IPS DF 6.9 (cell line): ENCODE data around the gene KIRREL3.
A peak's percentile ranks its signal among the peaks of the same experiment; 100 is the strongest.

Experiments used
- DNase-seq: peaks from one replicate; pipeline ENCODE4 v3.0.0-alpha.2; 2013; ENCODE audit warnings: low read depth, low spot score
- H3K27ac ChIP-seq: one replicate; pipeline ENCODE4 v1.5.1; 2013; ENCODE audit warnings: low read length, control low read depth
- H3K27me3 ChIP-seq: 2 replicates; pipeline ENCODE4 v1.6.1; 2013; ENCODE audit warnings: mild to moderate bottlenecking, low read length; ENCODE audit not compliant: control insufficient read depth, insufficient read depth
- H3K36me3 ChIP-seq: 2 replicates; pipeline ENCODE4 v1.6.1; 2013; ENCODE audit warnings: low read length; ENCODE audit not compliant: control insufficient read depth, insufficient read depth
- H3K4me1 ChIP-seq: 2 replicates; pipeline ENCODE4 v1.6.1; 2013; ENCODE audit warnings: low read length; ENCODE audit not compliant: control insufficient read depth, insufficient read depth
- H3K4me3 ChIP-seq: 2 replicates; pipeline ENCODE4 v1.5.1; 2013; ENCODE audit warnings: mild to moderate bottlenecking, low read length
- H3K9me3 ChIP-seq: 2 replicates; pipeline ENCODE4 v1.6.1; 2013; ENCODE audit warnings: low read length, inconsistent platforms; ENCODE audit not compliant: control insufficient read depth, insufficient read depth
- WGBS: extraction: QIAGEN DNeasy Blood & Tissue Kit; methylation state at CpG from one replicate; pipeline ENCODE4 v1.1.7; 2013; ENCODE audit warnings: mixed read lengths, missing lambda C conversion rate; ENCODE audit not compliant: insufficient read length, insufficient coverage; 5-methylcytosine and 5-hydroxymethylcytosine counted together

Gene KIRREL3

GRCh38 chr11:126496576-126497337 lies 503.8 kb downstream of the KIRREL3 start:
- Histone ChIP-seq H3K36me3 (no peaks in the 10 kb centered on the region), H3K4me3 (no peak overlapping the region), H3K27me3 (no peaks in the 10 kb centered on the region), H3K9me3 (no peaks in the 10 kb centered on the region), H3K4me1 (peaks cover 12% of the 10 kb centered on the region), H3K27ac (no peak overlapping the region)
- no peak for DNase-seq
- WGBS: 100% methylated on average over 3 of the region's 8 CpGs

- H3K4me1 ChIP-seq: peaks cover 9% of the 10 kb centered on the region
- DNase-seq: no peak
- no peaks in the 10 kb centered on the region for H3K9me3 ChIP-seq
- no peaks in the 10 kb centered on the region for H3K27me3 ChIP-seq
- H3K36me3 ChIP-seq: no peaks in the 10 kb centered on the region
- H3K4me3 ChIP-seq: no peak overlapping the region
- no CpG with 5 or more reads among the region's 13 CpGs for WGBS
- H3K27ac ChIP-seq: no peak overlapping the region
Measured at GRCh38 chr11:126495281-126496220, 505.0 kb downstream of the KIRREL3 start.

- DNase-seq: no peak
- no CpG with 5 or more reads among the region's 10 CpGs for WGBS
Measured at GRCh38 chr11:126494831-126495230, 505.7 kb downstream of the KIRREL3 start.

GRCh38 chr11:126492331-126493082 lies 508.1 kb downstream of the KIRREL3 start:
- WGBS: no CpG with 5 or more reads among the region's 13 CpGs

More at GRCh38 chr11:126494831-126495230, 505.7 kb downstream of the KIRREL3 start:
- H3K9me3 ChIP-seq: no peaks in the 10 kb centered on the region
- H3K27ac ChIP-seq: no peak overlapping the region
- H3K4me3 ChIP-seq: no peak overlapping the region
- H3K36me3 ChIP-seq: no peaks in the 10 kb centered on the region
- no peaks in the 10 kb centered on the region for H3K27me3 ChIP-seq
- peaks cover 7% of the 10 kb centered on the region for H3K4me1 ChIP-seq

GRCh38 chr11:126491092-126491491 lies 509.5 kb downstream of the KIRREL3 start:
- peak; percentile 13 for DNase-seq
- H3K27ac ChIP-seq: no peak overlapping the region
- no peak overlapping the region for H3K4me3 ChIP-seq
- no peaks in the 10 kb centered on the region for H3K9me3 ChIP-seq
- no CpG with 5 or more reads among the region's 13 CpGs for WGBS
- H3K27me3 ChIP-seq: no peaks in the 10 kb centered on the region
- no peaks in the 10 kb centered on the region for H3K36me3 ChIP-seq
- H3K4me1 ChIP-seq: peaks cover 6% of the 10 kb centered on the region

More at GRCh38 chr11:126492331-126493082, 508.1 kb downstream of the KIRREL3 start:
- no peaks in the 10 kb centered on the region for H3K27me3 ChIP-seq
- H3K36me3 ChIP-seq: no peaks in the 10 kb centered on the region
- H3K9me3 ChIP-seq: no peaks in the 10 kb centered on the region
- DNase-seq: no peak
- H3K4me1 ChIP-seq: peaks cover 6% of the 10 kb centered on the region
- no peak overlapping the region for H3K27ac ChIP-seq
- H3K4me3 ChIP-seq: no peak overlapping the region

GRCh38 chr11:126489836-126490660 lies 510.5 kb downstream of the KIRREL3 start:
- Histone ChIP-seq H3K27me3 (no peaks in the 10 kb centered on the region), H3K4me1 (peaks cover 2% of the 10 kb centered on the region; the same call in 1 of the 2 replicates), H3K4me3 (no peak overlapping the region), H3K27ac (no peak overlapping the region), H3K36me3 (no peaks in the 10 kb centered on the region), H3K9me3 (no peaks in the 10 kb centered on the region)
- no CpG with 5 or more reads among the region's 21 CpGs for WGBS
- DNase-seq: no peak

- peaks cover 2% of the 10 kb centered on the region; the same call in 1 of the 2 replicates for H3K4me1 ChIP-seq
Measured at GRCh38 chr11:126488591-126489370, 511.8 kb downstream of the KIRREL3 start.

GRCh38 chr11:126487711-126488110 lies 512.9 kb downstream of the KIRREL3 start:
- no peak for DNase-seq

More at GRCh38 chr11:126488591-126489370, 511.8 kb downstream of the KIRREL3 start:
- no peaks in the 10 kb centered on the region for H3K36me3 ChIP-seq
- DNase-seq: no peak
- H3K27me3 ChIP-seq: no peaks in the 10 kb centered on the region
- no peak overlapping the region for H3K4me3 ChIP-seq
- H3K27ac ChIP-seq: no peak overlapping the region
- no CpG with 5 or more reads among the region's 23 CpGs for WGBS
- no peaks in the 10 kb centered on the region for H3K9me3 ChIP-seq

More at GRCh38 chr11:126487711-126488110, 512.9 kb downstream of the KIRREL3 start:
- no peaks in the 10 kb centered on the region for H3K36me3 ChIP-seq
- no peaks in the 10 kb centered on the region for H3K27me3 ChIP-seq
- no CpG with 5 or more reads among the region's 8 CpGs for WGBS
- no peaks in the 10 kb centered on the region for H3K9me3 ChIP-seq
- H3K4me1 ChIP-seq: peaks cover 2% of the 10 kb centered on the region; the same call in 1 of the 2 replicates
- no peak overlapping the region for H3K4me3 ChIP-seq
- H3K27ac ChIP-seq: no peak overlapping the region
